ENCODE measurements around the gene RPTOR.

Gene RPTOR

DNA sequence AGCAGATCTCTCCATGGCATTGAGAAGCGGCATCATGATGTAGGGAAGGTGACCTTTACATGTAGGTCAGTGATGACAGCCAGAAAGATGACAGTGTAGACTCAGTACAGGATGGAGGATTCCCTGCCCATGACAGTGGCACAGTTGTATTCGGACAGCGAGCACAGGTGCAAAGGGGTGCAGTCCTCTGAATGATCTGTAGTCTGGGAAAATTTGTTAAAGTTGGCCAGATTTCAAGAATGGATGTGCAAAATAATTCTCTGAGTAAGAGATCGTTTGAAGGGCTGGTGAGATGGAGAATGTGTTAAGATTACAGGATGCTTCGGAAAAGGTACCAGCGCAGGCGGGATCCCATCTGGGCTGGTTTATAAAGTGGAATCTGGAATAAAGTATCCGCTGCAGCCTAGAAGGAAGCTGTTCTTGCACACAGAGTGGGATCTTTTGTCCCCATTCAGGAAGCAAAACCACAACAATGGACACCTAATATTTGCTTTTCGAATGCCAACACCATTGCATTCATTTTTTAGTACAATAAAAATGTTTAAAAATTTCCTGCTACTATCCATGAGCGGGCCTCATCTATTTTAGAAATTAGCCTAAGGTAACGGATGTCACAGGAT lies 101.2 kb downstream of the RPTOR start:
- DNase-seq: no peak

DNA sequence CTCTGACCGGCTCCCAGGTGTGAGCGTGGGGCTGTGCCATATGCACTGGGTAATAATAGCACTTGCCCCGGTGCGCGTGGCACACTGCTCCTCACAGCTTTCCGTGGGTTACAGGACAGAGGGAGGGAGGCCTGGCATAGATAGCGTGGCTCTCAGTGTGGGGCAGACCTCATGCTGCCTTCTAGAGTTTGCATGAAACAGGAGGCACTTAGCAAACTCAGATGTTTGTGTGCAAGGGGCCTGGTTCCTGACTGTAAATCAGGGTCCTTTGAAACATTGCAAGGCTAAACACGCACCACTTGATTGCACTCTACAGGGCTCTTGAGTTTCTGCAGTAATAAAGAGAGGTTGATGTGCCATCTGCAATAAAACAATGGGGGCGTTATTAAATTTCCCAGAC lies 101.7 kb downstream of the RPTOR start:
- DNase-seq: peak; percentile 88

DNA sequence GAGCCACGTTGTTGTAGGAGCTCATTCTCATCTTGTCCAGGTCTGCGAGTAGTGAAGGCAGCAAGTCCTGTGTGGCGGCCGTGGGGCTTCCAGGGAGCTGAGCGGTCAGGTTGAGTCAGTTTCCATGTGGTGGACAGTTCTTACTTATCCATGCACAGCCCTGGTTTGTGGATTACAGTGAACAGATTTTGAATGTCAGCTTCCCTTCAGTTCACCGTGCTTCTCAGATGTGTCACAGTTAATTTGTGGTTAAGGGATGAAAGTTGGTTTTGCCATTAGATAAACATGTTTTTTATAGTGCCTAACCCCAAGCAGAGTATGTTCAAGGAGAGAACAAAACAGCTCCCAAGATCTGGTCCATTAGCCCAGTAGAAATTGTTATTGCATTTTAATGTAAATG lies 103.1 kb downstream of the RPTOR start:
- DNase-seq: no peak

DNA sequence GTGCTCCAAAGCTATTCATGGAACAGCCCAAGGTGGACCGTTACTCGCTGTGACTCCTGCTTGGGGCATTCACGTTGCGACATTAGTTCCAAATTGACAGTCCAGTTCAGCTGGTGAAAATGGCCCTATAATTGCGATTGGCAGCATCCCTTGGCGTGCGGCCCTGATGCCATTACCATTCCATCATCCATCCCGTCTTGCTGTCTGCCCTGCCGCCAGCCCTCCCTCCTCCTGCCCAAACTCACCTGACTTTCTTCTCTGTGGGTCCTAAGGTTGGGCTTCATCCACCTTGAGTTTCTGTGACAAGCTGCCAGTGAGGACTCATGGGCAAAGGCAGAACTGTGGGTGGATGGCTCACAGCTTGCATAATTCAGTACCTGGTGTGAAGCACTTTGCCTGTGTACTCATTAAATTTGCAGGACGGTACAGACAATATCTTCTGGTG lies 104.6 kb downstream of the RPTOR start:
- no peak for DNase-seq

DNA sequence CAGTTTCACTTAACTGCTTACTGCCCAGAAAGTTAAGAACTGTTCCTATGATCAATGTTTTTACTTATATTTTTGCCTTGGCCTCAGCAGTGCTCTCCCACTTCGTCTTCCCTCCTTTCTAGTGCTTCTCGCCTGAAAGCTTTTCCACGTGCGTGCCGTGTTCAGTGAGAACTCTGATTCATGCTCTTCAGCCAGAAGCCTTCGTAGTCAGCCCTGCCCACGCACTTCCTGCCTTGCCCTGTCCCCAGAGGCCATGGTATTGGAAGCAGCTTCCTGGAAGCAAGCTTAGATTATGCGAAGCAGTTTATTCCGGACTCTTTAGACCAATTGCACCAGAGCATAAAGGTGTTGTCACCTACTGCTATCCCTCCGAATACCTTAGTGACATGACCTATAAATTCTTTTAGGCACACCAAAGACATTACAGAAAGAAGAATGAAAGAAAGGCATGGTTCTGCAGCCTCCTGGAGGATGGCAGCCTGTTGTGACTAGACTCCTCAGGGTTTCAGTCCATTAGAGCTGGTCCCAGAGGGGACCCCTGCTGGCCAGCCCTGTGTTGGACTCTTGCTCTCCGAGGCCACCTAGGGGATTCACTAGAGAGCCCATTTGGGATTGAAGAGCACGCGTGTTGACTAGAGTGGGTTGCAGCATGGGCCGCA lies 105.2 kb downstream of the RPTOR start:
- DNase-seq: no peak

DNA sequence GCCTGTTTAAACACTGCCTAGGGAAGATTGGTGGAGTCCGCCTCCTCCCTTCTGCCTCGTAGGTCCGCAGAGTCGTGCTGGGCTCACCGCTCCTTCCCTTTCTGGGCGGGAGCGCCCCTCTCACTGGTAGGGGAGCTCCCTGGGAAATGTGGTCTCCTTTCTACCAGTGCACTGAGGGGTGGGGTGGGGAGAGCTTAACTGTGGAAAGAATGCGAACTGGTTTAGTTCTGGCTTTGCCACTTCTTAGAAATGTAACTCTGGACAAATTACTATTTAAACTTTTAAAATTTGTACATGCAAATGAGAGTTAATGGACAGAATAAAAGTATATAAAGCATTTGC lies 105.7 kb downstream of the RPTOR start:
- DNase-seq: no peak

DNA sequence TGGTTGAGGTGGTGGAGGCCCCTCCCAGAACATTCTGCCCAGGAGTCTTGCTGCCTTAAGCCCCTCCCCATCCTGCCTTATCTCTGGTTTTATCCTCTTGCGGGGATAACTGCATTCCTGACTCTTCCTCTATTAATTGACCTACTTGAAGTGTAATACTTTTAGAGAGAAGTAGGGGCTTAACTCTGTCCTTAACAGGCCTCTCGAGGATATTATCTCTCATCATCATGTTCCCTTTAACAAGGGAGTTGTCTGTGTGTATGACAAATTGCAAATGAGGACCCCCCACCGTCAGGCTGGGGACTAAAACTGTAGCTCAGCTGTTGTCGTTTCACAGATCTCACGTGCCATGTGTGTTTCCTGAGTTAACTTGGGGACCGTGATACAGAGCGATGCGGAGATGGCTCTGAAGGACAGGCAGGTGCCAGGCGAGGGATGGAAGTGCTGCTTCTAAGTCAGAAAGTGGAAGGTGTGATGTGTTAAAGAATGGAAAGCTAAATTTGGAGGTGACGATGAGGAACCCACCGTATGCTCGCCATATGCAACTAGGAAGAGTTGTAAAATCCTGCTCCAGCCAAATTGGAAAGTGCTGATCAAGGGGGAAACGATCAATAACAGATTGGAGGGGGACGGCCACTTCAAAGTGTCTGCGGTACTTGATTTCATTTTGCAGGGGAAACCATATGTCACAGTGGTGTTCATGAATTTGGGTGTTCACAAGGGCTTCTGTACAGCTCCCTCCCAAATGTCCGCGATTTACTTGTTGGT lies 106.3 kb downstream of the RPTOR start:
- DNase-seq: no peak

DNA sequence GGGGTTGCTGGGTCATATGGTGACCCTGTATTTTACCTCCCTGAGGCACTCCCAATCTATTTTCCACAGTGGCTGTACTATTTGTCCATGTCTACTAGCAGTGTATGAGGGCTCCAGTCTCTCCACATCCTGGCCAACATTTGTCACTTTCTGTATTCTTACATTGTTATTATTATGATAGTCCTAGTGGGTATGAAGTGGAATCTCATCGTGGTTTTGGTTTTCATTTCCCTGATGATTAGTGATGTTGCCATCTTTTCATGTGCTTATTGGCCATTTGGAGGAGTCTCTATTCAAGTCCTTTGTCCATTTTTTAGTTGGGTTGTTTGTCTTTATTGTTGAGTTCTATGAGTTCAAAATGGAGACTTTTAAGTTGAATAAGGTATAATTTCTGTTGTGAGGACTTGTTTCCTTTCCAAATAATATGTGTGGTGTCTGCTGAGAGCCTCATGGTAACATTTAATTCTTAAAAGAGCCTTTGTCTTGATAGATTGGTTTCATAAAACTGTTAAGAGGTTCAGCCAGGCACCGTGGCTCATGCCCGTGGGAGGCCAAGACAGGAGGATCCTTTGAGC lies 108.2 kb downstream of the RPTOR start:
- no peak for DNase-seq

DNA sequence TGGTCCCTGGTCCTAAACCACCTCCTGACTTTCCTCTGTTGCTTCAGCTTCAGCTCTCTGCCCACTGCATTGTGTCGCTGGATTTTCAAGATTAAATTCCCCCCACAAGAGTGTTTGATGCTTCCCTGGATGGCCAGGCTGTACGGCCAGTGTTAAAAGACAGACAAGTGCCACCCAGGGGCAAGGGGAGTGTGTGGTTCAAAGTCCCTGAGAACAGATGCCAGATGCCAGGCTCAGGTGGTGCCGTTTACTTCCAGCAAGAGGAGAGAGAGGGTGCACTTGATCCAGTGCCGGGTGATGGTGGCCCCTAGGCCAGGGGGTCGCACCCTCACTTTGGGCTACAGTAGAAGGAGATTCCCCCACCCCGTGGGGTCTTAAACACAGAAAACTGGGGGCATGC lies 109.2 kb downstream of the RPTOR start:
- DNase-seq: no peak

DNA sequence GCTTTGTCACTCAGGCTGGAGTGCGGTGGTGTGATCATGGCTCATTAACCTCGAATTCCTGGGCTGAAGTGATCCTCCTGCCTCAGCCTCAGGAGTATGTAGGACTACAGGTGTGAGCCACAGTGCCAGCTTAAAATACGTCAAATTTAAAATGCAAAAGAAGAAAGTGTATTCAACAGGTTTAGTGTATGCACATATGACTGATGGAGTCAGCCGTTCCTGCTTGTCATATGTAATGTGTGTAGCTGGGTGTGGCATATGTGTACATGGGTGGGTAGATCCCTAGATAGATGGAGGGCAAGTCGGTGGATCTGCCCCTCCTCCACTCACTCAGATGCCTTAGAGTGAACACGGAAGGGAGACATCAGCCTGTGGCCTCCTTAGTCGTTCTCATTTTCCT lies 111.0 kb downstream of the RPTOR start:
- no peak for DNase-seq

DNA sequence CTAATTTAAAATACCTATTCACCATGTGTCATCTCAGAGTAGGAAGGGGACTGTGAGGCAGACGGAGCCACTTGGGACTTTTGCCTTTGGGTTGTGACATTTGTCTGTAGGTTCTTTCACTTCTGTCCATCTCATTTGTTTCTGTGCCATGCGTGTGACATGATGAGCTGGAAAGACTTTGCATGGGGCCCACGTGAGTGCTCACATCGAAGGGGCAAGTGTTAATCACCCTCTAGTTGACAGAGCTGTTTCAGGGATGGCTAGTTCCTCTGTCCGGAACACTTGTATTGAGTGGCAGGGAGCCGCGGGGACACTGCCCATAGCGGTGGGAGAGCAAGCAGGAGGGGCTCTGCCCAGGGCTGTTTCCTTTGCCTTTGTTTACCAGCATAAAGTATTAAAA lies 112.0 kb downstream of the RPTOR start:
- no peak for DNase-seq

DNA sequence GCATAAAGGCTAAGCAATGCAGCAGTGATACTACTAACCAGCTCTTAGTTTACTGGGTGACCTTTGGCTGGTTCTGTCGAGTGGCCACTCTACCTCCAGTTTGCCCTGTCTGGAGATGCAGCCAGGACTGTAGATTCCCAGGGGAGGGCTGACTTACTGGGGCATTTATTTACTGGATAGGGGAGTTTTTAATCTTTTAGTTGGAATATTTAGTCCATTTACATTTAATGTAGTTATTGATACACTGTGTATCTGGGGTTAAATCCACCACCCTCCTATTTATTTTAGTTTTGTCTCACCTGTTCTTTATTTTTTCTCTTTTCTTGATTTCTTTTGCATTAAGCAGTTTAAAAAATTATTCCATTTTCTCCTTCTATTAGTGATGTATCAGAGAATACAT lies 112.9 kb downstream of the RPTOR start:
- no peak for DNase-seq

DNA sequence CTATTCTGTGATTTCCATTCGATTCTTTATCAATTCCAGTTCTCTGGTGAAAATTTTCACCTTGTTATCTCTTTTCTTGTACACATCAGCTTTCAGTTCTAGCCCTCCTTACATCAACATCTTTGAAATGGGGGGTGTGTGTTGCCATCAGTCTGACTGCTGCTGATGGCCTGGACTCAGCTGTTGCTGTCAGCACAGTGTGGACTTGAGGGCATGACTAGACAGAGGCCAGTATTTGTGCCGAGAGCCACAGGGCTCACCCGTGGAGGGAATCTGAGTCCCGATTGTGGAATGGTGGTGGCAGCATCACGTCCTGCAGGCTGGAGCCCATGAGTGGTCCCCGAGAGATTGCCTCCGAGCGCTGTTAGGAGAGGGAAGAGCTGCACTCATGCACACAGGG lies 114.2 kb downstream of the RPTOR start:
- DNase-seq: no peak

DNA sequence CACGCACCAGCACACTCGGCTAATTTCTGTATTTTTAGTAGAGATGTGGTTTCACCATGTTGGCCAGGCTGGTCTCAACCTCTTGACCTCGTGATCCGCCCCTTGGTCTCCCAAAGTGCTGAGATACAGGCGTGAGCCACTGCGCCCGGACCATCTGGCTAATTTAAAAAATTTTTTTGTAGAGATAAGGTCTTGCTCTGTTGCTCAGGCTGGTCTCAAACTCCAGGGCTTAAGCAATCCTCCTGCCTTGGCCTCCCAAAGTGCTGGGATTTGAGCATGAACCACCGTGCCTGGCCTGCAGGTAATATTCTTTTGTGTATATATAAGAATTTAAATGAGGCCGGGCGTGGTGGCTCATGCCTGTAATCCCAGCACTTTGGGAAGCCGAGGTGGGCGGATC lies 115.0 kb downstream of the RPTOR start:
- DNase-seq: no peak

DNA sequence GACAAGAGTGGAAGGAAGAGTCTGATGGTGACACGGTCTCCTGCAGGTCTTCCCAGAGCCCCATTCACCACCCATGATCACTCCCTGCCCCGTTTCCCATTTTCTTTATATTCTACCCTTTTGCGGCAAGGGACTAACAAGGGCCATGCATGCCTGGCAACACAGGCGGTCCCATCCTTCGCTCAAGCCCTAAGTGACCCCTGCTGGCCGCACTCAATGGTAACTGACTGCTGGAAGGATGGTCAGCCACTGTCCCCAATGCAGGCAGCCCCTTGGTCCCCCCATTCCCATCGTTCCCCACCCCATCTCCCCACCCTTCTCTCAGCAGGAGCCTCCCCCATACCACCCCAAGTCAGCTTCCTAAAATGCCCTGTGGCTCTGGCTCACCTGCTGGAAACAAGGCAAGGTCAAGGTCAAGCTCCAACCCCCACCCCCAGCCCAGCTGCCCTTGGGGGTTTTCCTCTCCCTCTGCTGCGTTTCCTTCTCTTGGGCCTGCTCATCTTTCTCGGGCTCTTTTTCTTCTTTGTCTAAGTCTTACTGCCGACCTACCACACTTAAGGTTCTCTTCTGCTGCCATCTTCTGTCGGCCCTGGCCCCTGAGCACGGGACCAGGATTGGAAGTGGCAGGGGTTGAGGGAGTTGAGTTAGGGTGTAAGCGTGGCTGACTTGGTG lies 116.0 kb downstream of the RPTOR start:
- no peak for DNase-seq

DNA sequence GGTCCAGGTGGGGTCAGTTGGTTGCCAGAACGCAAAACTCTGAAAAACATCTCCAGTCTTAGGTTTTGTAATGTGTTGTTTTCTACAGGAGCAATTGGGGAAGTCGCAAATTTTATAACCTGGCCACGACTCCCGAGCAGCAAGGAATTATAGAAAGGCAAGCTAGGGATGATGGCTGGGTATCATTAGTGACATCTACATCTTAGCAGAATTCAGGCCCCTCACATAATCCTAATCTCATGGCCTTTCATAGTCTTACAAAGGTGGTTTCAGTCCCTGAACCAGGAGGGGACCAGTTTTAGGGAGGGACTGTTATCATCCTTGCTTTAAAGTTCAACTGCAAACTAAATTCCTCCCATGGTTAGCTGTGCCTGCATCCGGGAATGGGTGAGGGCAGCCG lies 117.9 kb downstream of the RPTOR start:
- DNase-seq: no peak

DNA sequence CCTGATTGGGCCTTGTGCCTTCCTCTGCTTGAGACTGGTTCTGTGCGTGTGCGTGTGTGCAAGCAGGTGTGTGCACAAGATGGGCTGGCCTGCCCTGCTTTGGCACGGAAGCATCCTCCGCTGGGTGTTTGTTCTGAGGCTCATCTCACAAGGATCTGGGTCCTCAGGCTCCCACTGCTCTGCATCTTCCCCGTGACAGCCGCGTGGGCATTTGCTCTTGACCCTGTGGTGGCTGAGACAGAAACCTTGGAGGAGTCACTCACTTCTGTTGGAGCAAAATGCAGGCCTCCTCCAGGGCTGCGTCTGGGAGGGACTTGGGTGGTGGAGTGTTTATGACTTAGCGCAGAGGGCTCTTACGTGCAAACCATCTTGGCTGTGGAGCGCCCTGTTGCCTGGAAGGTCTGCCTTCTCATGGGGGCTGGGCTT lies 119.2 kb downstream of the RPTOR start:
- peak; percentile 58 for DNase-seq

DNA sequence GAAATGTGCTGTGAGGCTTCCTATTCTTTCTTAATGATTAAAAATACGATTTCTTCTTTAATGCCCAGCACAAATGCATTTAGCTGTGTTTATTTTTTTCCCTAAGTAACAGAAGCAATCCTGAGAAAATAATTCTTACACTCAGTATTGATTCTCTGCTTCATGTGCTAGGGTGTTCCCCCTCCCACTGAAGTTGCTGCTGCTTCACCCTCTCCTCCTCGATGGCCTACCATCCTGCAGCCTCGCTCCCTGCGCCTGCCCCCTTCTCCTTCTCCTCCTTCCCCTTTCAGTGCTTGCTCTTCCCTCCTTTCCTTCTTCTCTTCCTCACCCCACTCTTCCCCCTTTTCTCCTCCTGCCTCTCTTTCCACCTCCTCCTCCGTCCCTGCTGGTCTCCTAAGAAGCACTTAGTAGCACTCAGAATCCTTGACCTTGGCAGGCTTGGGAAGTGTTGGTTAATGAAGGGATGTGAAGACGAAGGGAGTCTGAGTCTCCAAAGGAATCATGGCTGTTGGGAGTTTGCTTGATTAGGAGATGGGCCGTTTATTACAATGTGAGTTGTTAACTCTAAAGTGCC lies 119.7 kb downstream of the RPTOR start:
- no peak for DNase-seq

DNA sequence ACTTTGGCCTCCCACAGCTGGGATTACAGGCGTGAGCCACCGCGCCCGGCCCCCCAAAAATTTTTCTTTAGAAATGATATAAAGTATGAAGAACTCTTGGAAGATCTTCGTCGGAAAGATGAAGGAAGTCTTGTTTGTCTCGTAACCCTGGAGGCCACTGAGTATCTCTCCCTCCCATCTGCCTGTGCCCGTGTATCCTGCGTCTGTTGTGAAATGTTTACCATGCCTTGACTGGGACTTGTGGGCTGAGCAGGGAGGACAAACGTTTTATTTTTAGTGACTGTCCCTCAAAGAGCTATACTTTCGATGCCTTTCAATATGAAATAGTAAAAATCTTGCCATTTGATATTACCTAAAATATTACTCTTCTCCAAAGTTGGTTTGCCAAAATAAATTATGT lies 121.2 kb downstream of the RPTOR start:
- DNase-seq: no peak

DNA sequence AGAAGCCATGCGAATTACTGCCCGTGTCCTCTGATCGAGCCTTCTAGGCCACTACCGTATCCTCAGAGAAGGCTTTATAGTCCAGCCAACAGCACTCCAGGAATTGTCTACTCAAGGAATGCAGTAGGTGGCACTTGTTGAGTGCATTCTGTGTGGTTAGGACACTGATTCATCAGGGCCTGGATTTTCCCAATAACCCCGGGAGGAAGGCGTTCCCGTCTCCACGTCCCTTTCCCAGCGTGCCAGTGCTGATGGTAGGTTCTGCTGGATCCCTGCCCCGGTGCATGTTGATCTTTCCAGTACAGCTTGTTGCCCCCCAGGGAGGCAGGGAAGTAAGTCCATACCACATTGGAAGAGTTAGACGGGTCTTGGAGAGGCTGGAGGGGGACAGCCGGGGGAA lies 122.2 kb downstream of the RPTOR start:
- no peak for DNase-seq

DNA sequence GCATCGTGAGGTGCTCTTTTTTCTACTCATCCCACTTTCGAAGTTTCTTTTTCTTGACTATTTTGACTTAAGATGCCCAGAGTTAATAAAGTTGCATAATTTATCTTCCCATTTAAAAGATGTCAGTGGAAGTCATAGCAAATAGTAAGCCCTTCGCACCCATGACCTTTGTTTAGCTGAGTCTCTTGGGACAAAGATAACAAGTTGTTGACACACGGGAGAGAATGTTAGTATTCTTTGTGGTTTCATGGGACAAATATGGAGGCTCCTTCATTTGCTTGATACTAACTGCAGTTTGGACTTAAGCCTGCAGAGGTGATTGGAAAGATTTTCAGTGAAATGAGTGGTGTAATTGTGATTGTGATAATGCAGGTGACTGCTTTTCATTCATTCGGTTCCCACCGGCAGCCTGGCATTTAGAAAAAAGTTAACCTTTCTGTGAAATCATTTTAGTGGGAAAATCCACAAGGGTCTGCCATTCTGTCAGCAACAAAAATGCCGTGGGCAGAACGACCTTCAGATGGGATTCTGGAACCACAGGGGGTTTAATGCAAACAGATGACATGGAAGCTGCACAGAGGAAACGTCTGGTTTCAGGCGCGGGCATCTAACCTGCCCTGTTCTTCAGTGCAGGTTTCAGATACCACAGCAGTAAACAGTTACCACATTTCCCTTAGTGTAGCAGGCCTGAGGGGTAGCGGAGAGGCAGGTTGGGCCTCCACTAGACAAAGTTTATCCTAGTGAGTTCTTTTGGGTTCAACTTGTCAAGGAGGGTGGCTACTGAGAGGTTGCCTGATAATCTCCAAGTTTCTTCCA lies 123.0 kb downstream of the RPTOR start:
- DNase-seq: no peak

All from NCI-H510A treated with DMSO at 0.1 percent for 48 hours (cell line).